IMR-90 (cell line): ENCODE measurements around the gene PCDH1. TPM values are rescaled to one million over a fixed set of nuclear protein-coding genes. Genes with fewer than 3 reads are reported as not detected.

Experiments
- ATAC-seq: fragments of 200-7000 bp; cut with Tn5 transposase; 2 replicates; pipeline ENCODE4 v1.9.1; 2020; ENCODE audit warnings: low read depth, mild to moderate bottlenecking, moderate library complexity
- BruUV-seq: library from RNA; stranded (reverse); fragments of 400-500 nt; replicated peaks from 2 replicates; lab custom pipeline; 2021; lab: Mats Ljungman, UMichigan
- CTCF ChIA-PET: fragments of 300-600 bp; formaldehyde crosslinking; extraction: SDS; loops from one replicate; lab custom pipeline; 2021; ENCODE audit warnings: antibody characterized with exemption; lab: Yijun Ruan, JAX
- POLR2A ChIA-PET: fragments of 300-600 bp; sonication (Branson Sonifier 250); formaldehyde crosslinking; loops from one replicate; lab custom pipeline; 2022; ENCODE audit warnings: antibody characterized with exemption; ENCODE audit not compliant: unreplicated experiment; lab: Charles Lee
- DNase-seq: peaks from one replicate; pipeline ENCODE4 v3.0.0; 2013
- H2AFZ ChIP-seq: replicated peaks from 2 replicates; pipeline ENCODE3; 2013; ENCODE audit warnings: low read length, mild to moderate bottlenecking; ENCODE audit not compliant: poor library complexity
- H2AK5ac ChIP-seq: 2 replicates; pipeline ENCODE4 v1.6.1; 2013; ENCODE audit warnings: low read depth, low read length, inconsistent platforms
- H2AK9ac ChIP-seq: replicated peaks from 2 replicates; pipeline ENCODE3; 2013; ENCODE audit warnings: mild to moderate bottlenecking, low read depth, low read length, moderate library complexity; ENCODE audit not compliant: poor library complexity
- H2BK120ac ChIP-seq: 2 replicates; pipeline ENCODE4 v1.6.1; 2013; ENCODE audit warnings: low read depth, low read length, inconsistent platforms
- H2BK15ac ChIP-seq: 3 replicates; pipeline ENCODE4 v1.6.1; 2013; ENCODE audit warnings: low read depth, low read length, inconsistent platforms
- H2BK20ac ChIP-seq: 2 replicates; pipeline ENCODE4 v1.6.1; 2013; ENCODE audit warnings: low read depth, mild to moderate bottlenecking, inconsistent platforms, low read length, moderate library complexity
- H2BK5ac ChIP-seq: 2 replicates; pipeline ENCODE4 v1.6.1; 2013; ENCODE audit warnings: mild to moderate bottlenecking, low read depth, low read length, inconsistent platforms; ENCODE audit not compliant: poor library complexity, severe bottlenecking
- H3K14ac ChIP-seq: replicated peaks from 2 replicates; pipeline ENCODE4 v1.6.1; 2013; ENCODE audit warnings: low read depth, low read length, inconsistent platforms
- H3K18ac ChIP-seq: 2 replicates; pipeline ENCODE4 v1.6.1; 2013; ENCODE audit warnings: low read depth, low read length, control low read depth
- H3K23ac ChIP-seq: 2 replicates; pipeline ENCODE4 v1.6.1; 2013; ENCODE audit warnings: low read depth, low read length, inconsistent platforms
- H3K27ac ChIP-seq: 2 replicates; pipeline ENCODE4 v1.5.1; 2013; ENCODE audit warnings: mild to moderate bottlenecking, control low read depth, low read length; ENCODE audit not compliant: insufficient read depth
- H3K27me3 ChIP-seq: 2 replicates; pipeline ENCODE4 v1.6.1; 2013; ENCODE audit warnings: low read length; ENCODE audit not compliant: control insufficient read depth, insufficient read depth
- H3K36me3 ChIP-seq: 2 replicates; pipeline ENCODE4 v1.6.1; 2013; ENCODE audit warnings: low read length, mixed read lengths; ENCODE audit not compliant: control insufficient read depth, insufficient read depth
- H3K4ac ChIP-seq: 2 replicates; pipeline ENCODE4 v1.6.1; 2013; ENCODE audit warnings: low read depth, low read length, inconsistent platforms
- H3K4me1 ChIP-seq: 2 replicates; pipeline ENCODE4 v1.6.1; 2013; ENCODE audit warnings: low read length, mixed read lengths; ENCODE audit not compliant: control insufficient read depth, insufficient read depth
- H3K4me2 ChIP-seq: 2 replicates; pipeline ENCODE4 v1.6.1; 2013; ENCODE audit warnings: low read depth, mild to moderate bottlenecking, control low read depth, low read length, moderate library complexity
- H3K4me3 ChIP-seq: 2 replicates; pipeline ENCODE4 v1.5.1; 2013; ENCODE audit warnings: low read depth, mild to moderate bottlenecking, control low read depth, low read length, moderate library complexity; ENCODE audit not compliant: insufficient read depth
- H3K56ac ChIP-seq: 2 replicates; pipeline ENCODE4 v1.6.1; 2013; ENCODE audit warnings: low read length, inconsistent platforms; ENCODE audit not compliant: insufficient read depth; ENCODE audit errors: extremely low read depth
- H3K79me1 ChIP-seq, 2 experiments: 2 replicates each; pipeline ENCODE4 v1.6.1; 2013; ENCODE audit warnings: low read length in 2 of 2, inconsistent platforms in 1 of 2, low read depth in 1 of 2
- H3K9ac ChIP-seq: 2 replicates; pipeline ENCODE4 v1.6.1; 2013; ENCODE audit warnings: low read depth, low read length, control low read depth
- H3K9me1 ChIP-seq: 2 replicates; pipeline ENCODE4 v1.6.1; 2013; ENCODE audit warnings: low read length, inconsistent platforms; ENCODE audit not compliant: insufficient read depth
- H3K9me3 ChIP-seq: 2 replicates; pipeline ENCODE4 v1.6.1; 2013; ENCODE audit warnings: low read length; ENCODE audit not compliant: control insufficient read depth, insufficient read depth
- H4K20me1 ChIP-seq: 2 replicates; pipeline ENCODE4 v1.6.1; 2013; ENCODE audit warnings: low read length, inconsistent platforms; ENCODE audit not compliant: insufficient read depth
- H4K5ac ChIP-seq: 2 replicates; pipeline ENCODE4 v1.6.1; 2013; ENCODE audit warnings: mild to moderate bottlenecking, low read depth, low read length, control low read depth
- H4K8ac ChIP-seq, 2 experiments: 2 replicates each; pipeline ENCODE4 v1.6.1; 2013; ENCODE audit warnings: low read depth in 2 of 2, low read length in 2 of 2, control low read depth in 1 of 2, inconsistent platforms in 1 of 2
- H4K91ac ChIP-seq: 2 replicates; pipeline ENCODE4 v1.6.1; 2013; ENCODE audit warnings: low read depth, low read length, inconsistent platforms; ENCODE audit not compliant: insufficient read depth
- BHLHE40 ChIP-seq: fragments of 150-350 bp; IDR thresholded peaks from 2 replicates; pipeline ENCODE4 v1.6.1; 2016; ENCODE audit warnings: mild to moderate bottlenecking, low read depth, low read length
- CEBPB ChIP-seq: IDR thresholded peaks from 2 replicates; pipeline ENCODE4 v1.6.1; 2012; ENCODE audit warnings: low read depth, low read length, improper control_type of control experiment
- CHD1 ChIP-seq: IDR thresholded peaks from 2 replicates; pipeline ENCODE4 v1.6.1; 2012; ENCODE audit warnings: low read depth, low read length, improper control_type of control experiment
- CTCF ChIP-seq: conservative IDR thresholded peaks from 2 replicates; pipeline ENCODE4 v1.5.1; 2012; ENCODE audit warnings: mild to moderate bottlenecking, low read depth, low read length, improper control_type of control experiment
- FOS ChIP-seq: fragments of 150-350 bp; IDR thresholded peaks from 2 replicates; pipeline ENCODE4 v1.6.1; 2016; ENCODE audit warnings: low read depth, low read length
- MAFK ChIP-seq: IDR thresholded peaks from 2 replicates; pipeline ENCODE4 v1.6.1; 2012; ENCODE audit warnings: low read depth, low read length, improper control_type of control experiment
- MAZ ChIP-seq: IDR thresholded peaks from 2 replicates; pipeline ENCODE4 v1.6.1; 2012; ENCODE audit warnings: low read depth, mild to moderate bottlenecking, low read length, improper control_type of control experiment, moderate library complexity, borderline replicate concordance
- MXI1 ChIP-seq: IDR thresholded peaks from 2 replicates; pipeline ENCODE4 v1.6.1; 2012; ENCODE audit warnings: low read depth, mild to moderate bottlenecking, low read length, moderate library complexity, borderline replicate concordance
- NFE2L2 ChIP-seq: fragments of 150-350 bp; IDR thresholded peaks from 2 replicates; pipeline ENCODE4 v1.6.1; 2016; ENCODE audit warnings: low read depth, mild to moderate bottlenecking, low read length
- POLR2A ChIP-seq: IDR thresholded peaks from 2 replicates; pipeline ENCODE4 v1.6.1; 2012; ENCODE audit warnings: mild to moderate bottlenecking, low read depth, low read length
- RAD21 ChIP-seq: IDR thresholded peaks from 2 replicates; pipeline ENCODE4 v1.6.1; 2012; ENCODE audit warnings: low read length, improper control_type of control experiment
- RCOR1 ChIP-seq: IDR thresholded peaks from 2 replicates; pipeline ENCODE4 v1.6.1; 2012; ENCODE audit warnings: mild to moderate bottlenecking, low read length, improper control_type of control experiment; ENCODE audit not compliant: insufficient replicate concordance
- RFX5 ChIP-seq: IDR thresholded peaks from 2 replicates; pipeline ENCODE4 v1.8.0; 2012; ENCODE audit warnings: low read depth, mild to moderate bottlenecking, low read length, moderate library complexity
- SMC3 ChIP-seq: fragments of 150-350 bp; IDR thresholded peaks from 2 replicates; pipeline ENCODE4 v1.6.1; 2016; ENCODE audit warnings: low read depth, mild to moderate bottlenecking, antibody characterized with exemption, low read length, moderate library complexity
- WGBS, 2 experiments: methylation state at CpG; one replicate each; pipeline versions ENCODE4 v1.1.5 to v1.1.7; 2013; ENCODE audit warnings: missing lambda C conversion rate in 2 of 2; ENCODE audit not compliant: insufficient read length in 1 of 2; ENCODE audit errors: extremely low coverage in 2 of 2; 5-methylcytosine and 5-hydroxymethylcytosine counted together
- dilution Hi-C: fragments of 300-500 bp; cut with HindIII; formaldehyde crosslinking; loops from one replicate; pipeline ENCODE4 v1.14.3; 2018; ENCODE audit warnings: low sequenced_read_pairs; ENCODE audit not compliant: unreplicated experiment
- in situ Hi-C: fragments of 300-500 bp; cut with MboI; formaldehyde crosslinking; loops from 3 replicates; pipeline ENCODE4 v1.14.3; 2019; ENCODE audit warnings: low sequenced_read_pairs, inconsistent platforms, mixed read lengths
- intact Hi-C: fragments of 100-400 bp; cut with micrococcal nuclease; formaldehyde crosslinking; loops from 2 replicates; pipeline ENCODE4 v1.10.0; 2022
- polyA plus RNA-seq, 3 experiments: library from polyadenylated mRNA; depleted of rRNA; stranded (reverse); fragments of >200 nt; gene quantifications; 2 replicates each; pipeline ENCODE4 v1.2.3, GENCODE V29; 2012; ENCODE audit warnings: low replicate concordance in 1 of 3
- total RNA-seq: library from RNA; depleted of rRNA; stranded (reverse); fragments of >200 nt; gene quantifications from 2 replicates; pipeline ENCODE4 v1.2.3, GENCODE V29; 2012
- TF ChIP-seq, protein P1 (sequence below): fragments of 150-350 bp; IDR thresholded peaks from 2 replicates; pipeline ENCODE4 v1.6.1; 2016; ENCODE audit warnings: low read depth, mild to moderate bottlenecking, low read length, moderate library complexity, borderline replicate concordance
- TF ChIP-seq, protein P2 (sequence below): fragments of 150-350 bp; IDR thresholded peaks from 2 replicates; pipeline ENCODE4 v1.6.1; 2017; ENCODE audit warnings: mild to moderate bottlenecking, antibody characterized with exemption, low read length, low read depth

PCDH1 gene
- total and polyA plus RNA-seq, 2 of the 4 experiments (the other 2 are of a cell fraction): 0.74 to 0.90 TPM

DNA sequence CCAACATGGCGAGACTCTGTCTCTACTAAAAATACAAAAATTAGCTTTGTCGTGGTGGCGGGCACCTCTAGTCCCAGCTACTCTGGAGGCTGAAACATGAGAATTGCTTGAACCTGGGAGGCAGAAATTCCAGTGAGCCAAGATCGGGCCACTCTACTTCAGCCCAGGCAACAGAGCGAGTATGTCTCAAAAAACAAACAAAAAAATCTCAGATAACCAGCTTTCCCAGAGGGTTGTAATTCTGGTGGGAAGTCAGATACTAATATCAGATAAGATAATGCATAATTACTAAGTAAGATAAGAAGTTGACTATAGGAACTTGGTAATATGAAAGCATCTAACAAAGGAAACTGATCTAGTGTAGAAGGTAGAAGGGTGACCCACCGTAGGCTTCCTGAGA lies 60.6 kb downstream of the PCDH1 start:
- ATAC-seq (no peak), DNase-seq (no peak)
- no TSS peak for BruUV-seq
- Histone ChIP-seq H3K27ac (no peak overlapping the region), H3K27me3 (peaks cover 32% of the 10 kb centered on the region), H4K91ac (no peak overlapping the region), H3K9me1 (peaks cover 4% of the 10 kb centered on the region; the same call in 1 of the 2 replicates), H2BK20ac (no peak overlapping the region), H3K4me1 (peaks cover 5% of the 10 kb centered on the region; the same call in 1 of the 2 replicates), H3K4me3 (no peak overlapping the region), H2BK5ac (no peak overlapping the region), H4K8ac (no peak overlapping the region), H2AK9ac (no peak overlapping the region), H3K4ac (no peak overlapping the region), H4K5ac (no peak overlapping the region), H3K36me3 (no peaks in the 10 kb centered on the region), H3K4me2 (no peak overlapping the region), H2BK120ac (no peak overlapping the region), H3K9ac (no peak overlapping the region), H3K14ac (no peak overlapping the region), H3K18ac (no peak overlapping the region), H2BK15ac (no peak overlapping the region), H2AK5ac (no peak overlapping the region), H2AFZ (no peak overlapping the region), H3K23ac (no peak overlapping the region), H3K56ac (no peak overlapping the region), H3K79me1 (no peaks in the 10 kb centered on the region), H4K20me1 (no peaks in the 10 kb centered on the region), H3K9me3 (peaks cover 2% of the 10 kb centered on the region; the same call in 1 of the 2 replicates)
- dilution Hi-C loops (no loop called here), in situ Hi-C loops (no loop called here), intact Hi-C loops (no loop called here)
- POLR2A ChIA-PET: no interaction called here
- no peak for TF ChIP-seq CEBPB
- TF ChIP-seq FOS: no peak
- no peak for TF ChIP-seq RCOR1
- no peak for TF ChIP-seq SMC3
- TF ChIP-seq, protein P1, sequence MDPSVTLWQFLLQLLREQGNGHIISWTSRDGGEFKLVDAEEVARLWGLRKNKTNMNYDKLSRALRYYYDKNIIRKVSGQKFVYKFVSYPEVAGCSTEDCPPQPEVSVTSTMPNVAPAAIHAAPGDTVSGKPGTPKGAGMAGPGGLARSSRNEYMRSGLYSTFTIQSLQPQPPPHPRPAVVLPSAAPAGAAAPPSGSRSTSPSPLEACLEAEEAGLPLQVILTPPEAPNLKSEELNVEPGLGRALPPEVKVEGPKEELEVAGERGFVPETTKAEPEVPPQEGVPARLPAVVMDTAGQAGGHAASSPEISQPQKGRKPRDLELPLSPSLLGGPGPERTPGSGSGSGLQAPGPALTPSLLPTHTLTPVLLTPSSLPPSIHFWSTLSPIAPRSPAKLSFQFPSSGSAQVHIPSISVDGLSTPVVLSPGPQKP: no peak
- TF ChIP-seq BHLHE40: no peak
- TF ChIP-seq MAFK: no peak
- TF ChIP-seq NFE2L2: no peak
- TF ChIP-seq CTCF: no peak
- TF ChIP-seq RAD21: no peak
- TF ChIP-seq RFX5: no peak
- TF ChIP-seq, protein P2, sequence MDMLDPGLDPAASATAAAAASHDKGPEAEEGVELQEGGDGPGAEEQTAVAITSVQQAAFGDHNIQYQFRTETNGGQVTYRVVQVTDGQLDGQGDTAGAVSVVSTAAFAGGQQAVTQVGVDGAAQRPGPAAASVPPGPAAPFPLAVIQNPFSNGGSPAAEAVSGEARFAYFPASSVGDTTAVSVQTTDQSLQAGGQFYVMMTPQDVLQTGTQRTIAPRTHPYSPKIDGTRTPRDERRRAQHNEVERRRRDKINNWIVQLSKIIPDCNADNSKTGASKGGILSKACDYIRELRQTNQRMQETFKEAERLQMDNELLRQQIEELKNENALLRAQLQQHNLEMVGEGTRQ: no peak
- no peak for TF ChIP-seq POLR2A
- TF ChIP-seq MXI1: no peak
- no peak for TF ChIP-seq CHD1
- TF ChIP-seq MAZ: no peak
- CTCF ChIA-PET: no interaction called here
- no CpG with 5 or more reads among the region's 6 CpGs for WGBS, 2 experiments
